H4 (cell line): Measurements from ENCODE around the gene ZNF618. TPM values are rescaled to one million over a fixed set of nuclear protein-coding genes. Genes with fewer than 3 reads are reported as not detected.

Source experiments
- DNase-seq: peaks from one replicate; pipeline ENCODE4 v3.0.0-alpha.2; 2015; ENCODE audit warnings: low spot score
- total RNA-seq: library from RNA; depleted of rRNA; stranded (reverse); fragments of >200 nt; shearing (Covaris generic); gene quantifications from 2 replicates; pipeline ENCODE4 v1.2.3, GENCODE V29; 2014

Gene ZNF618
- total RNA-seq, 1 experiment from 2014 or later, result 4.9 TPM

- DNase-seq, result no peak
These were observed 35.9 kb downstream of the ZNF618 start for GRCh38 chr9:113911850-113912557.

GRCh38 chr9:113912816-113913215 is 36.7 kb downstream of the ZNF618 start:
- DNase-seq, result no peak

- no peak for DNase-seq
These were observed 37.5 kb downstream of the ZNF618 start for GRCh38 chr9:113913426-113914195.

- DNase-seq, result no peak
These were observed 38.4 kb downstream of the ZNF618 start for GRCh38 chr9:113914517-113914916.

GRCh38 chr9:113915817-113916434 is 39.8 kb downstream of the ZNF618 start:
- DNase-seq, result no peak

GRCh38 chr9:113916931-113917330 is 40.8 kb downstream of the ZNF618 start:
- no peak for DNase-seq

- no peak for DNase-seq
These were observed 42.7 kb downstream of the ZNF618 start for GRCh38 chr9:113918697-113919350.

- DNase-seq, result no peak
These were observed 43.3 kb downstream of the ZNF618 start for GRCh38 chr9:113919382-113919781.

- DNase-seq, result no peak
These were observed 43.8 kb downstream of the ZNF618 start for GRCh38 chr9:113919871-113920270.

GRCh38 chr9:113920872-113921271 is 44.8 kb downstream of the ZNF618 start:
- no peak for DNase-seq

- no peak for DNase-seq
These were observed 45.4 kb downstream of the ZNF618 start for GRCh38 chr9:113921396-113921925.

GRCh38 chr9:113922160-113922559 is 46.1 kb downstream of the ZNF618 start:
- peak; percentile 15 for DNase-seq

- DNase-seq, result no peak
These were observed 50.1 kb downstream of the ZNF618 start for GRCh38 chr9:113926211-113926610.

GRCh38 chr9:113927277-113927676 is 51.2 kb downstream of the ZNF618 start:
- no peak for DNase-seq

GRCh38 chr9:113928269-113928668 is 52.2 kb downstream of the ZNF618 start:
- no peak for DNase-seq

- DNase-seq, result no peak
These were observed 53.7 kb downstream of the ZNF618 start for GRCh38 chr9:113929634-113930389.

- DNase-seq, result no peak
These were observed 54.3 kb downstream of the ZNF618 start for GRCh38 chr9:113930390-113930783.

- DNase-seq, result no peak
These were observed 55.0 kb downstream of the ZNF618 start for GRCh38 chr9:113931140-113931539.

- DNase-seq, result no peak
These were observed 55.7 kb downstream of the ZNF618 start for GRCh38 chr9:113931777-113932176.

GRCh38 chr9:113932906-113933584 is 56.9 kb downstream of the ZNF618 start:
- no peak for DNase-seq

GRCh38 chr9:113933671-113934070 is 57.6 kb downstream of the ZNF618 start:
- no peak for DNase-seq
